GM12875 (cell line): Measurements from ENCODE around the gene SPHK1.

ENCODE experiments used
- H3K4me3 ChIP-seq: one replicate; pipeline ENCODE4 v1.5.1; 2011; ENCODE audit warnings: low read depth, low read length, control low read depth
- TF ChIP-seq, protein P1 (sequence below): IDR thresholded peaks from 2 replicates; pipeline ENCODE4 v1.5.1; 2011; ENCODE audit warnings: low read depth, mild to moderate bottlenecking, control low read depth, inconsistent platforms, low read length, moderate library complexity, borderline replicate concordance; ENCODE audit not compliant: insufficient read depth

SPHK1 gene

GRCh38 chr17:76398523-76399174, 14.2 kb downstream of the SPHK1 start:
- TF ChIP-seq, protein P1, sequence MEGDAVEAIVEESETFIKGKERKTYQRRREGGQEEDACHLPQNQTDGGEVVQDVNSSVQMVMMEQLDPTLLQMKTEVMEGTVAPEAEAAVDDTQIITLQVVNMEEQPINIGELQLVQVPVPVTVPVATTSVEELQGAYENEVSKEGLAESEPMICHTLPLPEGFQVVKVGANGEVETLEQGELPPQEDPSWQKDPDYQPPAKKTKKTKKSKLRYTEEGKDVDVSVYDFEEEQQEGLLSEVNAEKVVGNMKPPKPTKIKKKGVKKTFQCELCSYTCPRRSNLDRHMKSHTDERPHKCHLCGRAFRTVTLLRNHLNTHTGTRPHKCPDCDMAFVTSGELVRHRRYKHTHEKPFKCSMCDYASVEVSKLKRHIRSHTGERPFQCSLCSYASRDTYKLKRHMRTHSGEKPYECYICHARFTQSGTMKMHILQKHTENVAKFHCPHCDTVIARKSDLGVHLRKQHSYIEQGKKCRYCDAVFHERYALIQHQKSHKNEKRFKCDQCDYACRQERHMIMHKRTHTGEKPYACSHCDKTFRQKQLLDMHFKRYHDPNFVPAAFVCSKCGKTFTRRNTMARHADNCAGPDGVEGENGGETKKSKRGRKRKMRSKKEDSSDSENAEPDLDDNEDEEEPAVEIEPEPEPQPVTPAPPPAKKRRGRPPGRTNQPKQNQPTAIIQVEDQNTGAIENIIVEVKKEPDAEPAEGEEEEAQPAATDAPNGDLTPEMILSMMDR, result no peak
- no peak overlapping the region for H3K4me3 ChIP-seq

DNA sequence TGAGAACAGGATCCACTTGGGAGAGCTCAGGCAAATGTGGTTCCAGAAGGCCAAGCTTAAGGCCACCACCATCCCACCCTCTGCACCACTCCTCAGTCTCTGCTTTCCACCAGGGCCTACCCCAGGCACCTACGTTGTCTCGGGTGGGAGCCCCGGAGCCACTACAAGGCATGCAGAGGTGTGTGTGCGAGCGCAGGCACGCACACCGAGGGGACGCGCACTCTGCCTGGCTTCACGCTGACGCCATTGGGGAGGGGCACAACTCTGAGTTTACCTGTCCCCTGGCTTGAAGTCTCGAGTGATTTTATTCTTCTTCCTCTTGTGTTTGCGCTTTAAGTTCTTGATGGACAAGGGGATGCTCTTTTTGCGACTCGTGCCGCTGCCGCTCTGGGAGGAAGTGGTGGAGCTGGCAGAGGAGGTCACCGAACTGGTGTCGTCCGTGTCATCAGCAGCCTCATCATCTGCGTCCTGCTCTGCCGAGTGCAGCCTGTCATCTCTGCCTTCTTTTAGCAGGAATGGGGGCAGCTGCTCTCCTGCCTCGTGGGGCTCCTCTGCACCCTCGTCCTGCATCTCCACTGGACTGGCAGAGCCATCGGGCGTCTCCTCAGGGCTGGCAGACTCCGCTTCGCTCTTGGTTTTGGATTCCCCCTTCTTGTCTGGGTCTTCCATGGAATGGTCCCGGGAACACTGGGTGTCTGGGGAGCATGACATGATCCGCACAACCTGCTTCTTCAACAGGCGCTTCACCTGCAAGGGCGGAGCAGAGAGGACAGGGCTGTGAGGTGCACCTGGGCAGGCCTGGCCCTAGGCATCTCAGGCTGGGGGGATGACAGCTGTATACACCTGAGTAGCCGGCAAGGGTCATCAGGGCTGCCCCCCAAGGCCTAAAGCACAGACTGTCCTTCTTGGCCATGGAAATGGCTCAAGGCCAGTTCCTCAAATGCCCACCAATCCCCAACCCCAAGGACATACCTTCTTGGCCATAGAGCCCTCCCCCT, 15.1 kb downstream of the SPHK1 start:
- TF ChIP-seq, protein P1, result no peak
- no peak overlapping the region for H3K4me3 ChIP-seq

DNA sequence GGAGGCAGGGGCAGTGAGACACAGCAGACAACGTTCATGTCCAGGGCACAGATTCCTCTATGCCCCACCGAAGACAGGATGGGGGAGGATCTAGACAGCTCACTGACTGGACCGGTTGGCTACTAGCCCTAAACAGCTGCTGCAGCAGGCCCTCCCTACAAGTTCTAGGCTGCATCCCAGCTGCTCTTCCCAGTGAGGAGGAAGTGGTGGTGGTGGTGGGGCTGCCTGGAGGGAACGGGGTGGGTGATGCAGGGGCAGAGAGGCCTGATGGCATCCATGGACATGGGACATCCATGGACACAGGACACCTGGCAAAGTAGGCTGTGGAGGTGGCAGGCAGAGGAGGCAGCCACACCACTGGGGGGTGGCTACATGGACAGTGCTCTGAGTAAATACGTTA, 18.3 kb downstream of the SPHK1 start:
- H3K4me3 ChIP-seq, result no peak overlapping the region

GRCh38 chr17:76404256-76404655, 19.8 kb downstream of the SPHK1 start:
- TF ChIP-seq, protein P1, result no peak
- no peak overlapping the region for H3K4me3 ChIP-seq

More for the DNA sequence above, 18.3 kb downstream of the SPHK1 start:
- TF ChIP-seq, protein P1, result no peak

DNA sequence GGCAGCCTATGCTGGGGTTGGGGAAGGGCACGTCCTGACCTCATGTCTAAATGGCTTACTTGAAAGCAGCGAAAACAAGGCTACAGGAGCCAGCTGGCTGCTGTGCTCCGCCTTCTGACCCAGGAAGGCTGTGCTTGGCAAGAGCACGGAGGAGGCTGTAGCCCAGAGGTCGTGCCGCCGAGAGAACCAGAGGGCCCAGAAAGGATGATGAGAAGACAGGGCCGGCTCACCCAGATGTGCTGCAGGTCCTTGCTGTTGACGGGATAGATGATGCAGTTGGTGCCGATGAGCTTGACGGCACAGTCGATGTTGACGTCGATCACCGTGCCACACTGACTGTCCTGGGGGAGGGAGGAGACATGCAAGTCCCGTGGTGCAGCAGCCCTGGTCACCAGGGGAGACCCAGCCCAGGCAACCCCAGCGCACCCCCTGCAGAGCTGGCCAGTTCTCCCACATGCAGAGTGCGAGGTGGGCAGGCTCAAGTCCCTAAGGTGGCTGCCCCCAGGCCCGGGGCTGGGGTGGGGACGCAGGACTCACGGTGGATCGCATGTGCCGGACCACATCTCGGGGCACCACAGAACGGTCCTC, 20.7 kb downstream of the SPHK1 start:
- no peak overlapping the region for H3K4me3 ChIP-seq
- TF ChIP-seq, protein P1, result no peak

DNA sequence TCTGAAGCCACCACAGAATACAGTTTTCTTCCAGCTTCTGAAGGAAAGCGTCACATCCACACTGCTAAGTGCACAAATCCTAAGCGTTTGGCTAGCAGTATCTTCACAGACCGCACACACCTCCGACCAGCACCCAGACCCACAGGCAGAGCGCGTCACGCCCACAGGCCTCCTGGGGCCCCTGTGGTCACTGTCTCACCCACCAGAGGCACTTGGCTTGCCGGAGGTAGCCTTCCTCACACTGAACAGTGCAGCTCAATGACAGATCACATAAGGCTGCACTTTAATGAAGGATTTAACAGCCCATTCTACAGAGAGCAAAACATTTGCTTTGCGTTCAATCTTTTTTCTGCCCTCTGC, 21.2 kb downstream of the SPHK1 start:
- TF ChIP-seq, protein P1, result no peak

More for the DNA sequence above, 21.2 kb downstream of the SPHK1 start:
- no peak overlapping the region for H3K4me3 ChIP-seq
